Measurements from ENCODE around the gene SCD.

SCD gene

GRCh38 chr10:100357059-100357858, 10.2 kb downstream of the SCD start:
- TF ChIP-seq CTCF (conservative IDR thresholded peaks at IDR 0.05): no peak

GRCh38 chr10:100359030-100359432, 12.0 kb downstream of the SCD start:
- H3K27ac ChIP-seq: peak overlapping the region; percentile 52
- no peak for TF ChIP-seq CTCF (conservative IDR thresholded peaks at IDR 0.05)

More at GRCh38 chr10:100357059-100357858, 10.2 kb downstream of the SCD start:
- H3K27ac ChIP-seq: peak overlapping the region; percentile 52

GRCh38 chr10:100359529-100360150, 12.6 kb downstream of the SCD start:
- TF ChIP-seq CTCF (conservative IDR thresholded peaks at IDR 0.05): no peak
- H3K27ac ChIP-seq: peak overlapping the region; percentile 52

GRCh38 chr10:100360234-100360633, 13.2 kb downstream of the SCD start:
- no peak for TF ChIP-seq CTCF (conservative IDR thresholded peaks at IDR 0.05)
- H3K27ac ChIP-seq: peak overlapping the region; percentile 52

GRCh38 chr10:100362570-100363496, 15.8 kb downstream of the SCD start:
- H3K27ac ChIP-seq: peak overlapping the region; percentile 75

GRCh38 chr10:100364175-100364574, 17.1 kb downstream of the SCD start:
- TF ChIP-seq CTCF (conservative IDR thresholded peaks at IDR 0.05): no peak
- H3K27ac ChIP-seq: peak overlapping the region; percentile 75

More at GRCh38 chr10:100362570-100363496, 15.8 kb downstream of the SCD start:
- no peak for TF ChIP-seq CTCF (conservative IDR thresholded peaks at IDR 0.05)
